GM19035 (cell line): ENCODE data around the gene DCAF8.

Experiments used
- ATAC-seq: cut with Tn5 transposase; IDR thresholded peaks from one replicate; pipeline ENCODE4 v1.9.1; 2021; ENCODE audit not compliant: unreplicated experiment

DCAF8 gene

DNA sequence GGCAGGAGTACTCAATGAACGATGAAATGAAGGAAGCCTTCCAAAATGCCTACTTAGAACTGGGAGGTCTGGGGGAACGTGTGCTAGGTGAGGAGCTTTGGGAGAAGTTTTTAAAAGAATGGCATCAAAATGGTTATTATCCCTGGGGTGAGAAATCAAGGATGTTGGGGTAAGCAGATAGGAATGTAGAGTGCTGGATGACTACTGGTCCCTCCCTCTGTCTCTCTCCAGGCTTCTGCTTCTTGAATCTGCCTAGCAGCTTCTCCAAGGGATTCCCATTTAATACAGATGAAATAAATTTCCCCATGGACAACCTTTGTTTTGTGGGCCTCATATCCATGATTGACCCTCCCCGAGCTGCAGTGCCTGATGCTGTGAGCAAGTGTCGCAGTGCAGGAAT lies 91.0 kb downstream of the DCAF8 start:
- no peak for ATAC-seq

GRCh38 chr1:160169553-160170399 lies 92.6 kb downstream of the DCAF8 start:
- ATAC-seq, result no peak

GRCh38 chr1:160168609-160169369 lies 93.6 kb downstream of the DCAF8 start:
- no peak for ATAC-seq

DNA sequence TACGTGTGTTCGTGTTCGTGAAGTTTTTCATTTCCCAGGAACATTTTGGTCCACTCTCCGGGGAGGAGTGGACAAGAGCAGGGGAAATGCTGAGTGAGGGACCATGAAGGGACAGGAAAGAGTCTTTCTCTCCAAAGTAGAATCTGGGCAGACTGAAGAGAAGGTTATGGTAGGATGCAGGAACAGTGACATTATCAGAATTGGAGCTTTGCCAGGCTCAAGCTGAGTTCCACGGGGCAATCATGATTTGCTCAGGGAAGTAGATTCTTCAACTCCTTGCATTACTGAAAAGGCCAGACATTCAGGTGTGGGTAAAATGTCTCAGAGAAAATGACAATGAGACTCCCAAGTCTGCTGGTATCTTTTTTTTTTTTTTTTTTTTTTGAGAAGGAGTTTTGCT lies 94.3 kb downstream of the DCAF8 start:
- no peak for ATAC-seq

GRCh38 chr1:160167580-160167979 lies 94.8 kb downstream of the DCAF8 start:
- no peak for ATAC-seq

DNA sequence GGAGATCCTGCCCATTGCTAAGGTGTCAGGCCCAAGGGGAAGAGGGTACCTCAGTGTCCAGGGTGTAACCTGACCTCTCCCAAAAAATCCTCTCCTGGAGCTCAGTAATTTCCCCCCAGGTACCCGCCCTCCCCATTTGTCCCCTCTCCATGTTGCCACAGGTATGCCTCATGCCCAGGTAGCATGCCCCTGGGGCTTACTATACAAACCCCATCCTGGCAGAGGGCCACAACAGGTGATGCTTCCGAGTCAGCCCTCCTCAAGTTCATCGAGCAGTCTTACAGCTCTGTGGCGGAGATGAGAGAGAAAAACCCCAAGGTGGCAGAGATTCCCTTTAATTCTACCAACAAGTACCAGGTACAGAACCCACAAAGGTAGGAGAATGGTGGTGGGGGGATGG lies 95.3 kb downstream of the DCAF8 start:
- no peak for ATAC-seq

DNA sequence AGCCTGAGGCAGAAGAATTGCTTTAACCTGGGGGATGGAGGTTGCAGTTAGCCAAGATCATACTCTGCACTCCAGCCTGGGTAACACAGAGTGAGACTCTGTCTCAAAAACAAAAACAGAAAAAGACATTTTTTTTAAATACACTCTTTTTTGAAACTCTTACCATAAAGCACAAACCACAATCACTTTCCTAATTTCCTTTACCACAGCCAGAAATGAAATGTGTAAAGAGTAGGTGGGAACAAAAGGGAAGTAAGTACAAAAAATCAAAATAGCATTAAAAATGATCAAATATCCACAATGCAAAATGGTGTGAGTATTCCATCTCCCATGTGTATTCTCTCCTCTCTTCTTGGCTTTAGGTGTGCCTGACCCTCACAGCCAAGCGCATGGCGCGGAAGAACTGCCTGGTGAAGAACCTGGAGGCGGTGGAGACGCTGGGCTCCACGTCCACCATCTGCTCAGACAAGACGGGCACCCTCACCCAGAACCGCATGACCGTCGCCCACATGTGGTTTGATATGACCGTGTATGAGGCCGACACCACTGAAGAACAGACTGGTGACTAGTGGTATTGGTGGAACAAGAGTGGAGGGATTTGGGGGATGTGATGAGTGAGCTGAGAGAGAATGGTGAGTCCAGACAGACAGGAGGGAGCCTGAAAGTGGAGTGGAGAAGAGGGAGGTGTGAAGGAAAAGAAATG lies 96.0 kb downstream of the DCAF8 start:
- ATAC-seq, result no peak
